ENCODE measurements around the gene TRPM5. TPM values are rescaled to one million over a fixed set of nuclear protein-coding genes. Genes with fewer than 3 reads are reported as not detected.

The TRPM5 gene
- total RNA-seq, 1 donor from 2014 or later, result not detected

- DNase-seq (peak; percentile 26), ATAC-seq (ENCODE audit: poor library complexity) (peak; percentile 28)
- intact Hi-C loops (cut with DNase I), result loop anchor here (2.0 kb wide), 1 partner anchor 103 kb away; no protein-coding TSS in a partner anchor
Observed at GRCh38 chr11:2427721-2428321, 16.5 kb downstream of the TRPM5 start.

DNA sequence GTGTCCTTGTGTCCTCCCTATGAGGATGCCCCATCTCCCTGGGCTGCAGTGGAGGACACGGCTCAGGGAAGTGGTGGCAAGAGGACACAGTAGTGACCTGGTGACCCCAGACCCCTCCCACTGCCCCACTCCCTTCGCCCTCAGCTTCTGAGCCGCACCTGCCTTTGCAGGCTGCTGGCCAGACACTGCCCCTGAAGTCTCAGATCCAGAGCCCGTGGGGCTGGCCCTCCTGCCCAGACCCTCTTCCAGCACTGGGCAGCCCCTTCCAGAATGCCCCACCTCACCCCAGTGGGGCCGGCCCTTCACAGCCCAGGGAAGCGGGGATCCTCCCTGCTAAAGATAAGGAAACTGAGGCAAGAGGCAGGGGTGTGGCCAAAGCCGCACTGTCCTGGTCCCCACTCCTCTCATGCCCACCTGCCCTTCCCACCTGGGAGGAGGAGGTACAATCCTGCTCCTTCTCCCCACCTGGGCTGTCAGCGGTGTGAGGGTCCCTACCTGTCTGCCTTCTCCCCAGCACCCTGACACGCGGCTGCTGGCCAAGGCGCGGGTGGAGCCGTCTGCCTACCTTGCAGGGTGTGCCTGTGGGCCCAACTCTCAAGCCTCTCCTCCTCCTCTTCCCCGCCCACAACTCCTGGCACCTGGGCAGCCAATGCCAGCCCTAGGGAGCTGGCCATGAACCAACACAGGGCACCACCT lies 17.3 kb downstream of the TRPM5 start:
- intact Hi-C loops (cut with DNase I), result no loop called here
- DNase-seq (peak; percentile 28), ATAC-seq (ENCODE audit: poor library complexity) (peak; percentile 11)

DNA sequence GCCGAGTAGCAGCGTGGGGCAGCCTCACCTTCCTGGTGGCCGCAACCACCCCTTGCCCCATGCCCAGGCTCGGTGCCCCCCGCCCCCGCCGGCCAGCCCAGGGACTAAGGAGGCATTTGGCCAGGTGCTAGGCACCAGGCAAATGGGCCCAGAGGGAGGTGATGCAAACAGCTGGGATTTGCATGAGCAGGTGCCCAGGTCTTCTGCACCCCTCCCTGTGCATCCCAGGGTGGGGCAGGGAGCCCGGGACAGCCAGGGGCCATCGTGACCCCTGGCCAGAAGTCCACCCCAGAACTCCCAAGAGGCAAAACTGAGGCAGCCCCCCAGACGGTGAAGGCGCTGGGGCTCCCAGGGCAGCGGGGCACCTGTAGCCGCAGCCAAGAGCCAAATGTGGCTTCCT lies 18.1 kb downstream of the TRPM5 start:
- peak; percentile 37 for DNase-seq
- intact Hi-C loops (cut with DNase I), result no loop called here
- ATAC-seq (ENCODE audit: poor library complexity), result no peak

GRCh38 chr11:2425506-2425905 lies 18.8 kb downstream of the TRPM5 start:
- peak; percentile 35 for DNase-seq
- intact Hi-C loops (cut with DNase I), result no loop called here
- no peak for ATAC-seq (ENCODE audit: poor library complexity)

DNA sequence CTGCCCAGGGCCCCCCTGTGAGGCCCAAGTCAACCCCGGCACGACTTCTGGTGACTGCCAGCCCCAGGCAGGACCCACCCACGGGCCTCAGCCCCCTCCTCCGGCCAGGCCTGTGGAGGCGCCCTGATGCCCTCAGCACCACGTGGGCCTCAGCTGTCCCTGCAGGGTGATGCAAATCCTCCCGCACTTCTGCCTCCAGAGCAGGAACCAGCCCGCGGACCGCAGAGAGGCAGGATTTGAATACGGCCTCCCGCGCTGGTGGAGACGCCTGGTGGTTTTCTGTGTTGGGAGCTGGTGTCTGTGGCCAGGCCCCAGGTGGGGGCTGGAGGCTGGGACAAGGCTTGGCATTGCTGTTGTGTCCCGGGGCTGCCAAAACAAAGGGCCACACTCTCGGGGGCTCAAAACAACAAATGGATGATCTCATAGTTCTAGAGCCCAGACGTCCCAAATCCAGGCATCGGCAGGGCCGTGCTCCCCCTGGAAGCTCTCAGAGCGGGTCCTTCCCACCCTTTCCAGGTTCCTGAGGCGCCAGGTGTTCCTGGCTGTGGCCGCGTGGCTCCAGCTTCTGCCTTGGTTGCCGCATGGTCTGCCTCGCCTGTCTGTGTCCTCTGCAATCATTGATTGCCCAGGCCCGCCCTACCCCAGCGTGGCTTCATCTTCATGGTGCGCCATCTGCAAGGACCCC lies 19.4 kb downstream of the TRPM5 start:
- peak; percentile 33 for DNase-seq
- ATAC-seq (ENCODE audit: poor library complexity), result no peak
- intact Hi-C loops (cut with DNase I), result no loop called here

- DNase-seq, result peak; percentile 38
- intact Hi-C loops (cut with DNase I), result no loop called here
Observed at GRCh38 chr11:2423157-2424025, 20.9 kb downstream of the TRPM5 start.

GRCh38 chr11:2422461-2423156 lies 21.7 kb downstream of the TRPM5 start:
- intact Hi-C loops (cut with DNase I), result no loop called here
- ATAC-seq (ENCODE audit: poor library complexity) (no peak), DNase-seq (peak; percentile 27)

More at GRCh38 chr11:2423157-2424025, 20.9 kb downstream of the TRPM5 start:
- no peak for ATAC-seq (ENCODE audit: poor library complexity)

GRCh38 chr11:2421996-2422395 lies 22.3 kb downstream of the TRPM5 start:
- intact Hi-C loops (cut with DNase I), result loop anchor here (1.0 to 2.0 kb wide), 2 partner anchors 117 to 235 kb away; no protein-coding TSS in a partner anchor
- peak; percentile 38 for DNase-seq
- ATAC-seq (ENCODE audit: poor library complexity), result no peak

DNA sequence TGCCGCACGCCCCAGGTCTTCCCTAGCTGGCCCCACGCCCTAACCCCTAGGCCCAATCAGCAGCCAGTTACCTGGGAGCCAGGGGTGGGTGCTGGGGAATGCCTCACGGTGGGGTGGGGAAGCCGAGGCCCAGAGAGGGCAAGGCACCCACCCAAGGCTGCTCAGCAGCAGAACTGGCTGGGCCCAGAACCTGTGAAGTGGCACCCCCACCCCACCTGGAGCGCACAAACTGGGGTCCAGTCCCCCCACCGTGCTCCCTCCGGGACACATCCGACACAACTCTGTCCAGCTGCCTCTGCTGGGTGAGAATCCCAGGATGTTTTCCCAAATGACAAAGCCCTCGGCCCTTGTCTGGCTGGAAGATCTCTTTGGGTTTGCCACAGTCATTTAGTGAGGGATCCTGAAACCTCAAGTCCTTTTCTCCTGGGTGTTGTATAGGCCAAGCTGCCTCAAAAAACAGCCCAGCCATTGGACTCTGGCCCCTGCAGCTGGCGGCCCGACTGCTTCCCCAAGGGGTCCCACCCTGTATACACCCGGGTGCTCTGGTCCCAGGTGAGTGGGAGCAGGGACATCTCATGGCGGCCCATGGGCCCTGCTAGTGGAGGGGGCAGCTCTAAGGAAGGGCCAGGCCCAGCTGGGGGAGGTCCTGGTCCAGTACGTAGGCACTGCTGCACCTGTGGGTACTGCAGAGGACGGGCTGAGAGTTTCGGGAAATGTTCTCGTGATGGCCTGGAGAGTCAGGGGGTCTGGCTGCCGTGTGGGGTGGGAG lies 22.9 kb downstream of the TRPM5 start:
- intact Hi-C loops (cut with DNase I), result loop anchor here (1.0 to 2.0 kb wide), 2 partner anchors 116 to 235 kb away; no protein-coding TSS in a partner anchor
- peak; percentile 35 for DNase-seq
- no peak for ATAC-seq (ENCODE audit: poor library complexity)

GRCh38 chr11:2420502-2421225 lies 23.6 kb downstream of the TRPM5 start:
- DNase-seq, result peak; percentile 83
- ATAC-seq (ENCODE audit: poor library complexity), result peak; percentile 97
- intact Hi-C loops (cut with DNase I), result loop anchor here (1.0 to 2.0 kb wide), 3 partner anchors 115 to 234 kb away; no protein-coding TSS in a partner anchor

DNA sequence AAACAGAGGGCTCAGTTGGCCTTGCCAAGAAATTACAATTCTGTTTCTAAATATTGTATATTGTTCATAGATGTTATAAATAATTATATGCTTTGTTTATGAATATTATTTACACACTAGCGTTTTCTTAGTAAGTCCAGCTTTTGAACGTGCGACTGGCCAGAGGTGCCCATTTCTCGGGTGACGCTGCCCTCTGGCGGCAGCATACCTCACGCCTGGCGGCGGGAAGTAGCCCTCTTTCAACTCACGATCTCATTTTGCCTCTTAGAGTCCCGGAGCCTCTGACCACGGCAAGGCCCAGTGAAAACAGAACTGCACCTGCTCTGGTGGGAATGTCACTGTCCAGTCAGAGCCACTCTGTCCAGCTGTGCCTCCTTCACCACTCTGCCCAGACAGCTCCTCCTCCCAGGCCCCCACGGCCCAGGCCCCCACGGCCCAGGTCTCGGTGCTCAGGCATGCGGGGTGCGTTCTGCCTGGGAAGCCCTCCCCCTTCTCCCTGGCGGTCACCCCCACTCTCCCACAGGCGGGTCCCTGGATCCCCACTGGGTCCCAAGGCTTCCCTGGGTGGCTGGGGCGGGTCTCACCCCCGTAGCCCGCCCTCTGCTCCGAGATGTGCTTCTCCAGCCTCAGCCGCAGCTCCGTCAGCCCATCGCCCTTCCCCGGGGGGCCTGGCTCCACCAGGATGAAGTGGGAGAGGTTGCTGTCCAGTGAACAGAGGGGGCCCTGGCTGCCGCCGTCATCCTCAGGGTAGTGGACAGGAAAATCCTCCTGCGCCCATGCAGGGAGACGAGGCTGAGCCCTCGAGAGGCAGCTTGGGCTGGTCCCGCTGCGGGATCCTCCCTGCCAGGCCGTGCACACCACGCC lies 24.4 kb downstream of the TRPM5 start:
- DNase-seq (peak; percentile 88), ATAC-seq (ENCODE audit: poor library complexity) (peak; percentile 88)
- intact Hi-C loops (cut with DNase I), result loop anchor here (1.0 to 2.0 kb wide), 2 partner anchors 223 to 233 kb away; no protein-coding TSS in a partner anchor

DNA sequence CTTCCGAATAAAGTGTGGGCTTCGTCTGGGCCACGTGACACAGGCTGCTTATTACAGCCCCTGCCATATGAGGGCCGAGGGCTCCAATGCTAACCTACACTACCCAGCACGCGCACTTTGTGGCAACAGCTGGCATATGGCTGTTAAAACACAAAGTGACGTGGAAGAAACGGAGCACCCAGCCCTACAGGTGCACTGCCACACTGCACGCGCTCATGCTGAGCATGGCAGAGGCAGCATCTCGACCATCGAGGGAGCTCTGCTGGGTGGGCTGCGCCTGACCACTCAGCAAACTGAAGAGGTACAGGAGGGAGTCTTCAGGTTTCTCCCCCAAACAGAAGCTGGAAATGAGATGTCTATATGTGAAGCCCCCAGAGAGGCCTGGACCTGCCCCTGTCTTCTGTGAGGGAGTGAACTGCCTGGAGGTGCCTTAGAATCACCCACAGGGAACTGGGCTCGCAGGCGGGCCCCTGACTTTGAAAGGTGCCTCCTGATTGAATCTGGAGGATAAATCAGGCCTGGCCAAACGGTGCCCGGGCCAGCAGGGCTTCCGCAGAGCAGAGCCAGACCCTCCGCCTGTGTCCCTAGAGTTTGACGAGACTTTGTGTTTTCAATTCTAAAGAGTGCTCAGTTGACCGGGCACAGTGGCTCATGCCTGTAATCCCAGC lies 25.5 kb downstream of the TRPM5 start:
- intact Hi-C loops (cut with DNase I), result no loop called here
- DNase-seq, result peak; percentile 21
- no peak for ATAC-seq (ENCODE audit: poor library complexity)

- no peak for ATAC-seq (ENCODE audit: poor library complexity)
- intact Hi-C loops (cut with DNase I), result no loop called here
- peak; percentile 30 for DNase-seq
Observed at GRCh38 chr11:2417856-2418692, 26.2 kb downstream of the TRPM5 start.

DNA sequence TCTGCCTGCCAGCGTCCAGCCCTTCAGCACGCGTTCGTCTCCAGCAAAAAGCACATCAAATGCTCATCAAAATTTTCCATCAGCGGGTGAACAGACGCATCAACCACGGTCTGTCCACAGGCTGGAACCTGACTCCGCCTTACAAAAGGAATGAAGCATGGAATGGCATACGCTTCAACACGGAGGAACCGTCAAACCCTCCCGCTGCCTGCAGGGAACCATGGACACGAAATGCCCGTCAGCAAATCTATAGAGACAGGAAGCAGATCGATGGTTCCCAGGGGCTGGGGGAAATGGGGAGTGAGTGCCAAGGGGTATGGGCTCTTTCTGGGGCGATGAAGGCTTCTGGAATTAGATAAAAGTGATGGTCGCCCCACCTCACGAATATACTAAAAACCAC lies 27.5 kb downstream of the TRPM5 start:
- DNase-seq, result peak; percentile 10
- ATAC-seq (ENCODE audit: poor library complexity), result no peak
- intact Hi-C loops (cut with DNase I), result no loop called here
